Measurements from ENCODE around the gene CDKN2AIPNL. TPM values are rescaled to one million over a fixed set of nuclear protein-coding genes. Genes with fewer than 3 reads are reported as not detected.

Gene CDKN2AIPNL
- total RNA-seq, 2 donors from 2014 or later, result 29.1 to 34.4 TPM

- intact Hi-C loops (cut with DNase I), result loop anchor here in 1 of 2 donors (5.0 kb wide), 1 partner anchor 157 kb away; the partner anchor contains the start of gene JADE2
- no peak for DNase-seq
- ATAC-seq, result peak in 1 of 2 donors; percentile 0
Measured at GRCh38 chr5:134370311-134370870, 41.3 kb downstream of the CDKN2AIPNL start.

GRCh38 chr5:134365604-134366003, 46.1 kb downstream of the CDKN2AIPNL start:
- DNase-seq (no peak), ATAC-seq (no peak)
- intact Hi-C loops (cut with DNase I), result loop anchor here in 1 of 2 donors (10.0 kb wide), 1 partner anchor 191 kb away; the partner anchor contains the start of gene SKP1

- intact Hi-C loops (cut with DNase I), result no loop called here
- DNase-seq (no peak), ATAC-seq (no peak)
Measured at GRCh38 chr5:134355681-134356080, 56.0 kb downstream of the CDKN2AIPNL start.

Other genes starting within 250 kb of the CDKN2AIPNL start
- 100 to 1,000 TPM; 391 to 436 TPM for gene SKP1, start 234.9 kb downstream of the CDKN2AIPNL start, total RNA-seq
- 100 to 1,000 TPM; 115 to 157 TPM for gene PPP2CA, start 185.8 kb downstream of the CDKN2AIPNL start, total RNA-seq
- gene CDKL3, start 44.7 kb downstream of the CDKN2AIPNL start, total RNA-seq, result 1 to 10 TPM; 3.2 to 7.9 TPM
- 100 to 1,000 TPM; 146 to 166 TPM for gene UBE2B, start 40.3 kb downstream of the CDKN2AIPNL start, total RNA-seq
- 10 to 100 TPM; 34.7 to 49.0 TPM for gene JADE2, start 113.8 kb upstream of the CDKN2AIPNL start, total RNA-seq
- gene SAR1B, start 220.9 kb upstream of the CDKN2AIPNL start, total RNA-seq, result 100 to 1,000 TPM in 1 of 2 donors, 10 to 100 TPM in 1; 78.4 to 105 TPM
- gene SEC24A, start 236.9 kb upstream of the CDKN2AIPNL start, total RNA-seq, result 10 to 100 TPM; 10.1 to 15.9 TPM